Cardiac fibroblast (primary cell): ENCODE data around the gene MICB.
A peak's percentile ranks its signal among the peaks of the same experiment; 100 is the strongest.
"Not testable (repeated sequence)": the region's sequence is repeated elsewhere in the genome, so short reads cannot be mapped to it uniquely, and the experiment has no call there.

Experiments
- DNase-seq, 2 donors: peaks; one replicate each; pipeline versions ENCODE4 v3.0.0 to v3.0.0-alpha.2; 2010; ENCODE audit warnings: low read depth in 2 of 2
- H3K4me3 ChIP-seq, 2 donors: replicated peaks in 1 of 2; 1 replicate in 1 of 2; 2 replicates in 1 of 2; pipeline ENCODE4 v1.5.1; 2011; ENCODE audit warnings: low read depth in 2 of 2, low read length in 2 of 2, mild to moderate bottlenecking in 2 of 2, moderate library complexity in 1 of 2
- TF ChIP-seq, protein P1 (sequence below): IDR thresholded peaks from one replicate; pipeline ENCODE4 v1.5.1; 2011; ENCODE audit warnings: low read depth, mild to moderate bottlenecking, low read length, inconsistent platforms

Gene MICB

DNA sequence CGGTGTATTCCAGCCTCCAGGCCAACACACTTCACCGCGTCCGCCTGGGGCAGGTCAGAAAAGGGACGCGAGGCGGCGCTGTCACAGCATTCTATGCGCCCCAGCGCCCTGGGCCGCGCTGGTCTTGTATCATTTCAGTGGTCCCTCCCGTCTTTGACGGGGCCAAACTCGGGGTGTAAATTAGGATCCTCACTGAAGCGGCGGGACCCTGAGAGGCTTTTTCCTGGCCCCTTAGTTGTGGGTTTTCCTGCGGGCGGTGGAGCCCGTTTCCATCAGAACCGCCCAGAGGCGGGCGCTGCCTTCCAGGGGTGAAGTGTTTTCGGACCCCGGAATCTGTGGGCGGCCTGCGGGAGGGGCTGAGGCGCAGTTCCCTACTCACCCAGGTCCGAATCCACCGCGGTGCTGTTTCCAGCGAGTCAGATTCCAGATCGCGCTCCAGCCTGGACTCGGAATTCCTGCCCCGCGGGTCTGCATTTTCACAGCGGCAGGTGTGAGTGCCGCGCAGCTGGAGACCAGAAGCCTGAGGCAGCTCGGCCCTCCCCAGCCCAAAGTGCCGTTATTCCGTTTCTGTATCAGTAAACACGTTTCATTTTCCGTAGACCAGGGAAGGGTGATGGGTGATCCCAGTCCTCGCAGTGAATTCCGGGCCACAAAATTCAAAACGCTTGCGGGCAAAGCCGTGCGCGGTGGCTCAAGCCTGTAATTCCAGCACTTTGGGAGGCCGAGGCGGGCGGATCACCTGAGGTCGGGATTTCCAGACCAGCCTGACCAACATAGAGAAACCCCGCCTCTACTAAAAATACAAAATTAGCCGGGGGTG is 3.9 kb upstream of the MICB start:
- H3K4me3 ChIP-seq = peak overlapping the region; percentile 65 to 73
- DNase-seq = peak; percentile 76 to 78
- TF ChIP-seq, protein P1, sequence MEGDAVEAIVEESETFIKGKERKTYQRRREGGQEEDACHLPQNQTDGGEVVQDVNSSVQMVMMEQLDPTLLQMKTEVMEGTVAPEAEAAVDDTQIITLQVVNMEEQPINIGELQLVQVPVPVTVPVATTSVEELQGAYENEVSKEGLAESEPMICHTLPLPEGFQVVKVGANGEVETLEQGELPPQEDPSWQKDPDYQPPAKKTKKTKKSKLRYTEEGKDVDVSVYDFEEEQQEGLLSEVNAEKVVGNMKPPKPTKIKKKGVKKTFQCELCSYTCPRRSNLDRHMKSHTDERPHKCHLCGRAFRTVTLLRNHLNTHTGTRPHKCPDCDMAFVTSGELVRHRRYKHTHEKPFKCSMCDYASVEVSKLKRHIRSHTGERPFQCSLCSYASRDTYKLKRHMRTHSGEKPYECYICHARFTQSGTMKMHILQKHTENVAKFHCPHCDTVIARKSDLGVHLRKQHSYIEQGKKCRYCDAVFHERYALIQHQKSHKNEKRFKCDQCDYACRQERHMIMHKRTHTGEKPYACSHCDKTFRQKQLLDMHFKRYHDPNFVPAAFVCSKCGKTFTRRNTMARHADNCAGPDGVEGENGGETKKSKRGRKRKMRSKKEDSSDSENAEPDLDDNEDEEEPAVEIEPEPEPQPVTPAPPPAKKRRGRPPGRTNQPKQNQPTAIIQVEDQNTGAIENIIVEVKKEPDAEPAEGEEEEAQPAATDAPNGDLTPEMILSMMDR = peak; percentile 77

DNA sequence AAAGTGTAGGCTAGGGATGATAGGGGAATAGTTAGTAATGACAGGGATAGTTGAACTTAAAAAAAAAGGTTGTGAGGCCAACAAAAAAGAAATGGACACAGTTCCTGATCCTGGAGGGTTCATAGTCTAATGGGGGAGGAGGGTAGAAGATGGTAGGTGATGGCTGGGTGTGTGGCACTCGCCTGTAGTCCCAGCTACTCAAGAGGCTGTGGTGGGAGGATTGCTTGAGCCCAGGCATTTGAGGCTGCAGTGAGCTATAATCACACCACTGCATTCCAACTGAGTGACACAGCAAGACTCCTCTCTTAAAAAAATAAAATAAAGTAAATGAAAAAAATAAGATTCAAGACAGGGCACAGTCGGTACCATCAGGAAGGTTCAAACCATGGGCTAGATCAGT is 2.4 kb upstream of the MICB start:
- peak overlapping the region in 1 of 2 donors; percentile 65 for H3K4me3 ChIP-seq
- DNase-seq = peak; percentile 52 to 83
- TF ChIP-seq, protein P1 = no peak

DNA sequence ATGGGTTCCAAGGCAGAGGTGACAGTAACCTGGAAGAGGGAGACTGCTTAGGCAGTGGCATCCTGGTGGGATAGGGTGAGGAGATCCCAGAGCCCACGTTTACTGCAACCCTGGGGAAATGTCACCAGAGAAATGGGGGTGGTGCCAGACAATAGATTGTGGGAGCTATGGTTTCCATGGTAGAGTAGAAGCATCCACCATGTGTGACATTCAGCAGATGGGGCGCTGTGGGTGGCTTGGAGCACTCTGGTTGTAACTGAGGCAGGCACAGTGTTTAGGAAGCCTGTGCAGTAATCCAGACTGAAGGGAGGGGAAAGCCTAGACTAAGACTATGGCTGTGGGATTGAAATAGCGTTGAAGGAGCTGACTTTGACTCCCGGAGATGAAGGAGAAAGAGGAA is 1.1 kb upstream of the MICB start:
- DNase-seq = not testable (repeated sequence)
- H3K4me3 ChIP-seq = peak overlapping the region in 1 of 2 donors; percentile 63

DNA sequence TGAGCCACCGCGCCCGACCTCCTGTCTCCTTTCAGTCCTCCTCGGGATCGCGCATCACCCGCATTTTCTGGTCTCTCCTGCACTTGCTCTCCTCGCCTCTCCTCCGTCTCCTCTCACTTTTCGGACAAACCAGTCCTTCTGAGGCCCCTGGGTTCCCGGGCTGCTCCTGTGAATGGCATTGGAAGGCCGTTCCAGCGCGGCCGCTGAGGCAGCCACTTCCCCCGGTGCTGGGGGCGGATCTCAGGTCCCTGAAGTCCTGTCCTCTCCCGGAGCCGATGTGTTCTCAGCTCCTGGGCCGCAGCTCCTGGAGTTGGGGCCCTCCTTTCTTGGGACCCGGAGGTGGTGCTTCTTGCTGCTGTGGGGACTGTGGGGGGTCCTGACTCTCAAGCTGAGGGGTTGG is 803 bp downstream of the MICB start:
- TF ChIP-seq, protein P1 = no peak
- peak overlapping the region; percentile 28 for H3K4me3 ChIP-seq
- no peak for DNase-seq

DNA sequence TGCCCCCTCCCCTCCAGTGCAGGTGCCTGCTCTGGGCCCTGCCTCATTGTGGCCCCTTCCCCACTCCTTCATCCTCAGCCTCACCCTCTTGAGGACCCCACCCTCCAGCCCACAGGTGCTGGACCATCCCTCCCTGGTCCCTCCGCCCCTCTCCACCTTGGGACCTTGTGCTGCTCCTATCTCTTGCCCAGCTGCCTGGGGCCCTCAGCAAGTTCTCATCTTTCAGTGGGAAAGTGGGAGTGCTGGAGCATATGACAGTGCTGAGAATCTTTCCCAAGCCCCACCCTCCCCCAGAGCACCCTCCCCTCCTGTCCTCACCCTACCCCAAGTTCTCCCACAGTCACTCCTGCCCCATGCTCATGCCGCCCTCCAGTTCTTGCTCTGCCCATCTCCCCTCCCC is 1.7 kb downstream of the MICB start:
- not testable (repeated sequence) for DNase-seq, H3K4me3 ChIP-seq

DNA sequence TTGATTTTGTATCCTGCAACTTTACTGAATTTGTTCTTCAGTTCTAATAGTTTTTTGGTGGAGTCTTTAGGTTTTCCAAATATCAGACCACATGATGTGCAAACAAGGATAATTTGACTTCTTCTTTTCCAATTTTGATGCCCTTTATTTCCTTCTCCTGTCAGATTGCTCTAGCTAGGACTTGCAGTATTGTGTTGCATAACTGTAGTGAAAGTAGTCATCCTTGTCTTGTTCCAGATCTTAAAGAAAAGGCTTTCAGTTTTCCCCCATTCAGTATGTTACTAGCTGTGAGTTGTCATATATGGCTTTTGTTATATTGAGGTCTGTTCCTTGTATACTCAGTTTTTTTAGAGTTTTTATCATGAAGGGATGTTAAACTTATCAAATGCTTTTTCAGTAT is 4.6 kb downstream of the MICB start:
- peak in 1 of 2 donors; percentile 35 for DNase-seq
- H3K4me3 ChIP-seq = no peak overlapping the region
- TF ChIP-seq, protein P1 = no peak

DNA sequence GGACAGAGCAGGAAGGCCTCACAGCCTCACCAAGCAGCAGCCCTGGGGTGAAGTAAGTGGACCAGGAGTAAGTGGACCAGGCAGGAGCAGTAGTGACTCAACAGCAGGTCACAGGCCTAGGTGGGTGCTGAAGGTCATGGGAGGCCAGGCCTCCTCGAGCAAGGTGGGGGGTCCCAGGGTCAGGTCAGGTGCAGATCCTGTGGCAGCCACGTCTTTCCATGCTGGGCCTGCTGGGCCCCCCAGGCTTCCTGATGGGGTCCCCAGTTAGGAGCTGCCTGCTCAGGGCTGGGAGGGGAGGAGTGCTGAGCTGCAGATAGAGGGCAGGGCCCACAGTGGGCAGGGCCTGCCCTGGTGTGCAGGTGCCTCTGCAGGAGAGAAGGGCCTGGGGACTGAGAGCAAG is 11.1 kb downstream of the MICB start:
- DNase-seq, H3K4me3 ChIP-seq: not testable (repeated sequence)

DNA sequence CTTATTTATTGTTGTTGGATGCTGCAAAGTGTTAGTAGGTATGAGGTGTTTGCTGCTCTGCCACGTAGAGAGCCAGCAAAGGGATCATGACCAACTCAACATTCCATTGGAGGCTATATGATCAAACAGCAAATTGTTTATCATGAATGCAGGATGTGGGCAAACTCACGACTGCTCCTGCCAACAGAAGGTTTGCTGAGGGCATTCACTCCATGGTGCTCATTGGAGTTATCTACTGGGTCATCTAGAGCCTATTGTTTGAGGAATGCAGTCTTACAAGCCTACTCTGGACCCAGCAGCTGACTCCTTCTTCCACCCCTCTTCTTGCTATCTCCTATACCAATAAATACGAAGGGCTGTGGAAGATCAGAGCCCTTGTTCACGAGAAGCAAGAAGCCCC is 12.1 kb downstream of the MICB start:
- no peak overlapping the region for H3K4me3 ChIP-seq
- DNase-seq = no peak
- TF ChIP-seq, protein P1 = no peak
